Liver (tissue), 3 donors: ENCODE data around the gene PEBP1.

Experiments used
- CTCF ChIP-seq: fragments of 150-350 bp; IDR thresholded peaks from 2 replicates; pipeline ENCODE4 v1.5.1; 2017; ENCODE audit warnings: improper control_type of control experiment, low read depth, low read length; ENCODE audit not compliant: missing input control
- EGR1 ChIP-seq, 2 donors: IDR thresholded peaks; 2 replicates each; pipeline ENCODE4 v1.6.1; 2016 to 2018; ENCODE audit warnings: antibody characterized with exemption in 2 of 2, low read depth in 2 of 2
- FOXA1 ChIP-seq: IDR thresholded peaks from 2 replicates; pipeline ENCODE4 v1.6.1; 2016; ENCODE audit warnings: antibody characterized with exemption
- RAD21 ChIP-seq, 2 donors: IDR thresholded peaks; 2 replicates each; pipeline ENCODE4 v1.6.1; 2016; ENCODE audit warnings: antibody characterized with exemption in 2 of 2, mild to moderate bottlenecking in 2 of 2
- TAF1 ChIP-seq: conservative IDR thresholded peaks from 2 replicates; pipeline ENCODE4 v1.6.1; 2016; ENCODE audit warnings: antibody characterized with exemption, mild to moderate bottlenecking
- YY1 ChIP-seq: IDR thresholded peaks from 2 replicates; pipeline ENCODE4 v1.6.1; 2016; ENCODE audit warnings: antibody characterized with exemption, mild to moderate bottlenecking
- donor health status: healthy.
- donor health status: healthy.

DNA sequence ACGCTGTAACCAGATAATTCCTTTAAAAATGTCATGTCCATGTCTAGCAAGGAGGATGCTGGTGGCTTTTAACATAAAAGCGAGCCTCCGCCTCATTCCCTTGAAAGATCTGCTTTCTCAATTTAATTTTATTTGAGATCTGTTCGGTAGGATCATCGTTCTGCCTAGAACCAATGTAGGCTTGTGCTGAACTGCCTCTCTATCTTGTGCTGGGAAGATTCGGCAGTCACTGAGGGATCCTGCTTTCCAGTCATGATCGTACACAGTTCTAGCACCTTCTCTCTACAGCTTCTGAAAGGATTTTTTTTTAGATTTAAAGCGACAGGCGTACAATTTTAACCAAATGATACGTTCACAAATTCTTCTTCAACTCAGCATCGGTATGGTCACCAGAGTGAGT, 54.3 kb downstream of the PEBP1 start:
- TF ChIP-seq CTCF, result no peak
- TF ChIP-seq RAD21 (IDR thresholded peaks at IDR 0.05), result no peak
- no peak for TF ChIP-seq EGR1 (IDR thresholded peaks at IDR 0.05; ENCODE audit: low read depth in 2 of 2)
- no peak for TF ChIP-seq YY1
- TF ChIP-seq TAF1, result no peak
- TF ChIP-seq FOXA1, result no peak
